Liver (tissue), 3 donors: ENCODE data around the gene ST7L.

Experiments
- HNF4G ChIP-seq: IDR thresholded peaks from 2 replicates; pipeline ENCODE4 v1.6.1; 2016; ENCODE audit warnings: antibody characterized with exemption
- NR2F2 ChIP-seq: IDR thresholded peaks from 2 replicates; pipeline ENCODE4 v1.6.1; 2016; ENCODE audit warnings: antibody characterized with exemption
- RAD21 ChIP-seq, 2 donors: IDR thresholded peaks; 2 replicates each; pipeline ENCODE4 v1.6.1; 2016; ENCODE audit warnings: antibody characterized with exemption in 2 of 2, mild to moderate bottlenecking in 2 of 2
- RXRA ChIP-seq, 2 donors: IDR thresholded peaks; 2 replicates each; pipeline ENCODE4 v1.6.1; 2017 to 2018; ENCODE audit warnings: antibody characterized with exemption in 2 of 2, mild to moderate bottlenecking in 1 of 2
- TAF1 ChIP-seq: conservative IDR thresholded peaks from 2 replicates; pipeline ENCODE4 v1.6.1; 2016; ENCODE audit warnings: antibody characterized with exemption, mild to moderate bottlenecking
- YY1 ChIP-seq: IDR thresholded peaks from 2 replicates; pipeline ENCODE4 v1.6.1; 2016; ENCODE audit warnings: antibody characterized with exemption, mild to moderate bottlenecking
- TF ChIP-seq, protein P1 (sequence below): fragments of 150-350 bp; IDR thresholded peaks from 2 replicates; pipeline ENCODE4 v1.5.1; 2017; ENCODE audit warnings: improper control_type of control experiment, low read depth, low read length; ENCODE audit not compliant: missing input control
- TF ChIP-seq, protein P2 (sequence below): IDR thresholded peaks from 2 replicates; pipeline ENCODE4 v1.6.1; 2016; ENCODE audit warnings: antibody characterized with exemption, mild to moderate bottlenecking
- TF ChIP-seq, protein P3 (sequence below): IDR thresholded peaks from 2 replicates; pipeline ENCODE4 v1.6.1; 2016; ENCODE audit warnings: antibody characterized with exemption
- TF ChIP-seq, protein P4 (sequence below): IDR thresholded peaks from 2 replicates; pipeline ENCODE4 v1.6.1; 2016; ENCODE audit warnings: antibody characterized with exemption
- donor health status: healthy.
- donor health status: healthy.

DNA sequence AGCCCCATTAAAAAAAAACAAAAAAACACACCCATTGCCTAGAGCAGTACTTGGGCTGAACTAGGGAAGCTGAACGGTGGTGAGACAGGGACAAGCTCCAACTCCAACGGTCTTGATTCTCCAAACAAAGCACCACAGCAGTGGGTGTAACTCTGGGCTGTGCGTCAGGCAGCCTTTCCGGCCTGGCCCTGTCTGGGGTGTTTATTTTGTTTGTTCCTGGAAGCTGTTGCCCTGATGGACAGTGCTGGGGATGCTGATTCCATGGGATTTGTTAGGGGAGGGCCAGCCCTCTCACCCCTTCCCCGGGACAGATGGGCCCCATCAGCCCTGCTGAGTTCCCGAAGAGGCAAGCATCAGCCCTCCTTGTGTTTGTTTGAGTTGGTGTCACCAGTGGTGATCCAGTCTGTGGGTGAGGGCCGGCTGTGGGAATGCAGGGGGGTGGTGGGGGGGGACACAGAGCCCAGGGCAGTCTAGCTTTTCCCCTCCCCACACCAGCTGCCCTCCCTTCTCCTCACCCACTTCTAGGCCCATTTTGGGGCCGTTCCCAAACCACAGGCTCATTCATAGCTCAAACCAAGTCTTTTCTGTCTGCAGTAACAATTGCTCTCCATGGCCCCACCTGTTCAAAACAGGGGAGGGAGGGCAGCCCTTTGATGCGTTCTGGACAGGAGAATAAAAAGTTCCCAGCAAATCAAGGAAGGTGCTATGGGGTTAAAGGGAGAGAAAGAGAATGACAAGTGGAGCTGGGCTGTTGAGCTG, 105.7 kb downstream of the ST7L start:
- TF ChIP-seq NR2F2 (no peak), TAF1 (no peak), RAD21 (IDR thresholded peaks at IDR 0.05) (no peak), YY1 (no peak), RXRA (IDR thresholded peaks at IDR 0.05) (no peak), HNF4G (no peak)
- TF ChIP-seq, protein P1, sequence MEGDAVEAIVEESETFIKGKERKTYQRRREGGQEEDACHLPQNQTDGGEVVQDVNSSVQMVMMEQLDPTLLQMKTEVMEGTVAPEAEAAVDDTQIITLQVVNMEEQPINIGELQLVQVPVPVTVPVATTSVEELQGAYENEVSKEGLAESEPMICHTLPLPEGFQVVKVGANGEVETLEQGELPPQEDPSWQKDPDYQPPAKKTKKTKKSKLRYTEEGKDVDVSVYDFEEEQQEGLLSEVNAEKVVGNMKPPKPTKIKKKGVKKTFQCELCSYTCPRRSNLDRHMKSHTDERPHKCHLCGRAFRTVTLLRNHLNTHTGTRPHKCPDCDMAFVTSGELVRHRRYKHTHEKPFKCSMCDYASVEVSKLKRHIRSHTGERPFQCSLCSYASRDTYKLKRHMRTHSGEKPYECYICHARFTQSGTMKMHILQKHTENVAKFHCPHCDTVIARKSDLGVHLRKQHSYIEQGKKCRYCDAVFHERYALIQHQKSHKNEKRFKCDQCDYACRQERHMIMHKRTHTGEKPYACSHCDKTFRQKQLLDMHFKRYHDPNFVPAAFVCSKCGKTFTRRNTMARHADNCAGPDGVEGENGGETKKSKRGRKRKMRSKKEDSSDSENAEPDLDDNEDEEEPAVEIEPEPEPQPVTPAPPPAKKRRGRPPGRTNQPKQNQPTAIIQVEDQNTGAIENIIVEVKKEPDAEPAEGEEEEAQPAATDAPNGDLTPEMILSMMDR: no peak
- TF ChIP-seq, protein P2, sequence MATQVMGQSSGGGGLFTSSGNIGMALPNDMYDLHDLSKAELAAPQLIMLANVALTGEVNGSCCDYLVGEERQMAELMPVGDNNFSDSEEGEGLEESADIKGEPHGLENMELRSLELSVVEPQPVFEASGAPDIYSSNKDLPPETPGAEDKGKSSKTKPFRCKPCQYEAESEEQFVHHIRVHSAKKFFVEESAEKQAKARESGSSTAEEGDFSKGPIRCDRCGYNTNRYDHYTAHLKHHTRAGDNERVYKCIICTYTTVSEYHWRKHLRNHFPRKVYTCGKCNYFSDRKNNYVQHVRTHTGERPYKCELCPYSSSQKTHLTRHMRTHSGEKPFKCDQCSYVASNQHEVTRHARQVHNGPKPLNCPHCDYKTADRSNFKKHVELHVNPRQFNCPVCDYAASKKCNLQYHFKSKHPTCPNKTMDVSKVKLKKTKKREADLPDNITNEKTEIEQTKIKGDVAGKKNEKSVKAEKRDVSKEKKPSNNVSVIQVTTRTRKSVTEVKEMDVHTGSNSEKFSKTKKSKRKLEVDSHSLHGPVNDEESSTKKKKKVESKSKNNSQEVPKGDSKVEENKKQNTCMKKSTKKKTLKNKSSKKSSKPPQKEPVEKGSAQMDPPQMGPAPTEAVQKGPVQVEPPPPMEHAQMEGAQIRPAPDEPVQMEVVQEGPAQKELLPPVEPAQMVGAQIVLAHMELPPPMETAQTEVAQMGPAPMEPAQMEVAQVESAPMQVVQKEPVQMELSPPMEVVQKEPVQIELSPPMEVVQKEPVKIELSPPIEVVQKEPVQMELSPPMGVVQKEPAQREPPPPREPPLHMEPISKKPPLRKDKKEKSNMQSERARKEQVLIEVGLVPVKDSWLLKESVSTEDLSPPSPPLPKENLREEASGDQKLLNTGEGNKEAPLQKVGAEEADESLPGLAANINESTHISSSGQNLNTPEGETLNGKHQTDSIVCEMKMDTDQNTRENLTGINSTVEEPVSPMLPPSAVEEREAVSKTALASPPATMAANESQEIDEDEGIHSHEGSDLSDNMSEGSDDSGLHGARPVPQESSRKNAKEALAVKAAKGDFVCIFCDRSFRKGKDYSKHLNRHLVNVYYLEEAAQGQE: no peak
- TF ChIP-seq, protein P3, sequence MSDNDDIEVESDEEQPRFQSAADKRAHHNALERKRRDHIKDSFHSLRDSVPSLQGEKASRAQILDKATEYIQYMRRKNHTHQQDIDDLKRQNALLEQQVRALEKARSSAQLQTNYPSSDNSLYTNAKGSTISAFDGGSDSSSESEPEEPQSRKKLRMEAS: no peak
- TF ChIP-seq, protein P4, sequence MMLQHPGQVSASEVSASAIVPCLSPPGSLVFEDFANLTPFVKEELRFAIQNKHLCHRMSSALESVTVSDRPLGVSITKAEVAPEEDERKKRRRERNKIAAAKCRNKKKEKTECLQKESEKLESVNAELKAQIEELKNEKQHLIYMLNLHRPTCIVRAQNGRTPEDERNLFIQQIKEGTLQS: no peak
